ENCODE measurements around the gene CCL25. TPM values are rescaled to one million over a fixed set of nuclear protein-coding genes. Genes with fewer than 3 reads are reported as not detected.

The CCL25 gene
- total and polyA plus RNA-seq, 9 of the 15 experiments (the other 6 are each of a cell fraction or from before 2014, with no cell fraction given), result 0.15 TPM; not detected in 8

DNA sequence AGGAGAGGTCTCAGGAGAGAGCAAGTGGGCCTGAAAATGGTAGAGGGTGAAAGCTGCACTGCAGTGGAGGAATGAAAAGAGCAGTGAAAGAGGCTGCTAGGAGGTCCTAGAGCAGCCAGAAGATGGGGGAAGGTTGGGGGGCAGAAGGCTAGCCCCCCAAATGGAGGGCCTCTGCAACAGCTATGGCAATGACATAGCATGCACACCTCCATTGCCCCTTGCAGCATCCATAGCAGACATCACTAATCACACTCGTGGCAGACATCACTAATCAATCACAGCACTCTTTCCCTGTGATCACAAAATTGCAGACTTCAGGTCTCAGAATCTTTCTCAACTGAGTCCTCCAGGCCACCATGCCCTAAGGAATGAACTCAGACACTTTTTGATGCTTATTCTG is 21.9 kb downstream of the CCL25 start (continued):
- no peak for TF ChIP-seq ZNF384 (IDR thresholded peaks at IDR 0.05; ENCODE audit: low read depth, low read length)
- TF ChIP-seq, protein P1, sequence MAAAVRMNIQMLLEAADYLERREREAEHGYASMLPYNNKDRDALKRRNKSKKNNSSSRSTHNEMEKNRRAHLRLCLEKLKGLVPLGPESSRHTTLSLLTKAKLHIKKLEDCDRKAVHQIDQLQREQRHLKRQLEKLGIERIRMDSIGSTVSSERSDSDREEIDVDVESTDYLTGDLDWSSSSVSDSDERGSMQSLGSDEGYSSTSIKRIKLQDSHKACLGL (CRISPR knock-in tag; IDR thresholded peaks at IDR 0.05; ENCODE audit: borderline replicate concordance, poor library complexity, severe bottlenecking), result no peak
- no peak for TF ChIP-seq MCM2 (IDR thresholded peaks at IDR 0.05; ENCODE audit: low read depth)
- peak; percentile 70; the same call in 1 of the 2 replicates for TF ChIP-seq CBX1 (IDR thresholded peaks at IDR 0.05; ENCODE audit: low read depth)
- TF ChIP-seq KLF10 (CRISPR knock-in tag; IDR thresholded peaks at IDR 0.05), result no peak
- TF ChIP-seq CCNT2 (IDR thresholded peaks at IDR 0.05; ENCODE audit: borderline replicate concordance, extremely low read depth, insufficient read length, low read depth, low read length), result no peak
- TF ChIP-seq JUN (IDR thresholded peaks at IDR 0.05; ENCODE audit: borderline replicate concordance, low read depth, low read length), result peak; percentile 50; the same call in 1 of the 2 replicates
- TF ChIP-seq JUN (CRISPR knock-in tag; IDR thresholded peaks at IDR 0.05; ENCODE audit: borderline replicate concordance), result no peak
- TF ChIP-seq ZNF408 (CRISPR knock-in tag; IDR thresholded peaks at IDR 0.05; ENCODE audit: low read depth), result no peak
- no peak for TF ChIP-seq RAD51 (IDR thresholded peaks at IDR 0.05; ENCODE audit: borderline replicate concordance, low read depth)
- TF ChIP-seq SP2 (IDR thresholded peaks at IDR 0.05; ENCODE audit: extremely low read depth, low read depth, low read length, poor library complexity, severe bottlenecking), result no peak
- TF ChIP-seq RCOR1 (IDR thresholded peaks at IDR 0.05; ENCODE audit: borderline replicate concordance in 1 of 2, low read depth in 2 of 2, low read length in 2 of 2), result peak in 1 of 2 experiments; percentile 94; a peak in 2 of 4 replicates
- peak in 1 of 3 experiments; percentile 18 for TF ChIP-seq YY1 (IDR thresholded peaks at IDR 0.05; ENCODE audit: borderline replicate concordance in 1 of 3, control insufficient read depth in 1 of 3, extremely low read depth in 1 of 3, insufficient read depth in 3 of 3, insufficient read length in 1 of 3, insufficient replicate concordance in 2 of 3, low read depth in 1 of 3, low read length in 2 of 3)
- TF ChIP-seq, protein P2, sequence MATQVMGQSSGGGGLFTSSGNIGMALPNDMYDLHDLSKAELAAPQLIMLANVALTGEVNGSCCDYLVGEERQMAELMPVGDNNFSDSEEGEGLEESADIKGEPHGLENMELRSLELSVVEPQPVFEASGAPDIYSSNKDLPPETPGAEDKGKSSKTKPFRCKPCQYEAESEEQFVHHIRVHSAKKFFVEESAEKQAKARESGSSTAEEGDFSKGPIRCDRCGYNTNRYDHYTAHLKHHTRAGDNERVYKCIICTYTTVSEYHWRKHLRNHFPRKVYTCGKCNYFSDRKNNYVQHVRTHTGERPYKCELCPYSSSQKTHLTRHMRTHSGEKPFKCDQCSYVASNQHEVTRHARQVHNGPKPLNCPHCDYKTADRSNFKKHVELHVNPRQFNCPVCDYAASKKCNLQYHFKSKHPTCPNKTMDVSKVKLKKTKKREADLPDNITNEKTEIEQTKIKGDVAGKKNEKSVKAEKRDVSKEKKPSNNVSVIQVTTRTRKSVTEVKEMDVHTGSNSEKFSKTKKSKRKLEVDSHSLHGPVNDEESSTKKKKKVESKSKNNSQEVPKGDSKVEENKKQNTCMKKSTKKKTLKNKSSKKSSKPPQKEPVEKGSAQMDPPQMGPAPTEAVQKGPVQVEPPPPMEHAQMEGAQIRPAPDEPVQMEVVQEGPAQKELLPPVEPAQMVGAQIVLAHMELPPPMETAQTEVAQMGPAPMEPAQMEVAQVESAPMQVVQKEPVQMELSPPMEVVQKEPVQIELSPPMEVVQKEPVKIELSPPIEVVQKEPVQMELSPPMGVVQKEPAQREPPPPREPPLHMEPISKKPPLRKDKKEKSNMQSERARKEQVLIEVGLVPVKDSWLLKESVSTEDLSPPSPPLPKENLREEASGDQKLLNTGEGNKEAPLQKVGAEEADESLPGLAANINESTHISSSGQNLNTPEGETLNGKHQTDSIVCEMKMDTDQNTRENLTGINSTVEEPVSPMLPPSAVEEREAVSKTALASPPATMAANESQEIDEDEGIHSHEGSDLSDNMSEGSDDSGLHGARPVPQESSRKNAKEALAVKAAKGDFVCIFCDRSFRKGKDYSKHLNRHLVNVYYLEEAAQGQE (IDR thresholded peaks at IDR 0.05; ENCODE audit: borderline replicate concordance), result peak; percentile 90
- TF ChIP-seq, protein P2 (CRISPR knock-in tag; IDR thresholded peaks at IDR 0.05; ENCODE audit: low read depth), result no peak
- peak; percentile 100 for TF ChIP-seq ZNF23 (CRISPR knock-in tag; IDR thresholded peaks at IDR 0.05)
